Midbrain (tissue), 1 donor: ENCODE results near the gene SH2D2A.

ENCODE experiments used
- DNase-seq: peaks from one replicate; lab custom pipeline; 2025; lab: John Stamatoyannopoulos, UW

The SH2D2A gene

GRCh38 chr1:156847591-156848460, 31.2 kb upstream of the SH2D2A start:
- no peak for DNase-seq

GRCh38 chr1:156846643-156847042, 30.0 kb upstream of the SH2D2A start:
- no peak for DNase-seq

GRCh38 chr1:156845953-156846545, 29.4 kb upstream of the SH2D2A start:
- DNase-seq: no peak

GRCh38 chr1:156845055-156845952, 28.7 kb upstream of the SH2D2A start:
- DNase-seq: no peak

- DNase-seq: no peak
Observed at GRCh38 chr1:156844638-156845037, 28.0 kb upstream of the SH2D2A start.

GRCh38 chr1:156844102-156844501, 27.5 kb upstream of the SH2D2A start:
- no peak for DNase-seq

GRCh38 chr1:156842618-156843300, 26.1 kb upstream of the SH2D2A start:
- no peak for DNase-seq

GRCh38 chr1:156841295-156841855, 24.7 kb upstream of the SH2D2A start:
- no peak for DNase-seq

GRCh38 chr1:156840898-156841279, 24.2 kb upstream of the SH2D2A start:
- DNase-seq: no peak

GRCh38 chr1:156840186-156840897, 23.7 kb upstream of the SH2D2A start:
- no peak for DNase-seq

GRCh38 chr1:156839426-156840109, 22.9 kb upstream of the SH2D2A start:
- DNase-seq: no peak

- DNase-seq: no peak
Observed at GRCh38 chr1:156838972-156839371, 22.3 kb upstream of the SH2D2A start.

- no peak for DNase-seq
Observed at GRCh38 chr1:156836892-156837291, 20.2 kb upstream of the SH2D2A start.

GRCh38 chr1:156836041-156836654, 19.5 kb upstream of the SH2D2A start:
- DNase-seq: no peak

- no peak for DNase-seq
Observed at GRCh38 chr1:156834322-156834721, 17.7 kb upstream of the SH2D2A start.

- no peak for DNase-seq
Observed at GRCh38 chr1:156833603-156834002, 17.0 kb upstream of the SH2D2A start.

GRCh38 chr1:156832434-156832833, 15.8 kb upstream of the SH2D2A start:
- no peak for DNase-seq

GRCh38 chr1:156828400-156829124, 11.9 kb upstream of the SH2D2A start:
- no peak for DNase-seq

GRCh38 chr1:156826630-156827029, 10.0 kb upstream of the SH2D2A start:
- DNase-seq: no peak
